Parathyroid adenoma (tissue), 2 donors: ENCODE results near the gene XYLT1.

Experiments
- H2AFZ ChIP-seq: fragments of 300-600 bp; sonication (generic); one replicate; pipeline ENCODE4 v1.7.0; 2017; ENCODE audit warnings: antibody characterized with exemption, mild to moderate bottlenecking
- H3K27ac ChIP-seq: fragments of 300-600 bp; sonication (generic); one replicate; pipeline ENCODE4 v1.7.0; 2017
- H3K27me3 ChIP-seq: fragments of 300-600 bp; sonication (generic); one replicate; pipeline ENCODE4 v1.7.0; 2017; ENCODE audit warnings: low read length; ENCODE audit not compliant: control insufficient read depth, insufficient read depth
- H3K36me3 ChIP-seq: fragments of 300-600 bp; sonication (generic); one replicate; pipeline ENCODE4 v1.7.0; 2017; ENCODE audit warnings: low read length; ENCODE audit not compliant: control insufficient read depth, insufficient read depth
- H3K4me1 ChIP-seq: fragments of 300-600 bp; sonication (generic); one replicate; pipeline ENCODE4 v1.7.0; 2017; ENCODE audit warnings: control low read depth
- H3K4me2 ChIP-seq: fragments of 300-600 bp; sonication (generic); one replicate; pipeline ENCODE4 v1.7.0; 2017; ENCODE audit warnings: low read length
- H3K4me3 ChIP-seq: fragments of 300-600 bp; sonication (generic); one replicate; pipeline ENCODE4 v1.7.0; 2017; ENCODE audit warnings: low read depth, low read length
- H3K79me2 ChIP-seq: fragments of 300-600 bp; sonication (generic); one replicate; pipeline ENCODE4 v1.7.0; 2017; ENCODE audit warnings: control low read depth
- H3K9ac ChIP-seq: fragments of 300-600 bp; sonication (generic); one replicate; pipeline ENCODE4 v1.7.0; 2017; ENCODE audit warnings: mild to moderate bottlenecking
- H3K9me3 ChIP-seq: fragments of 300-600 bp; sonication (generic); one replicate; pipeline ENCODE4 v1.7.0; 2017; ENCODE audit warnings: low read length; ENCODE audit not compliant: control insufficient read depth
- CTCF ChIP-seq: fragments of 300-600 bp; sonication (generic); IDR thresholded peaks from one replicate; pipeline ENCODE4 v1.7.0; 2017; ENCODE audit warnings: antibody characterized with exemption, mild to moderate bottlenecking
- donor health status: primary hyperparathyroidism.

XYLT1 gene

DNA sequence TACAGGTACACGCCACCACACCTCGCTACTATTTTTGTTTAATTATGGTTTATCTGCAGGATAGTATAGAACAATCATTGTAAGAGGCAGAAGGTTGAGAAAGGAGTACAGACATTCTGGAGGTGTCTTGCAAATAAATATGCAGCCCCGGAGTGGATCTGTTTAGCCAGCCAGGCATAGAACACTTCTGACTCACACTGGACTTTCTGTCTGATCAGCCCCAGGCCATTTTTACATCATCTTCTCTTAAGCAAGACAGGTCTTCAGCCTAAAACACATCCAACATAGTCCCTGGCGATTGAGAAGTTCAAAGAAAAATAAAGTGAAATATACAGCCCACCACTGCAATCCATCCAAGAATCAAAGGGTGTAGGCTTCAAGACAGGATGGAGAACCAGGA, 81.4 kb downstream of the XYLT1 start:
- Histone ChIP-seq H2AFZ (no peak overlapping the region), H3K27ac (no peak overlapping the region), H3K4me2 (no peak overlapping the region), H3K79me2 (no peaks in the 10 kb centered on the region), H3K4me1 (peaks cover 3% of the 10 kb centered on the region), H3K27me3 (no peaks in the 10 kb centered on the region), H3K9me3 (no peaks in the 10 kb centered on the region), H3K36me3 (no peaks in the 10 kb centered on the region), H3K9ac (no peak overlapping the region), H3K4me3 (no peak overlapping the region)
- no peak for TF ChIP-seq CTCF

GRCh38 chr16:17387256-17387655, 83.5 kb downstream of the XYLT1 start:
- no peak overlapping the region for H3K4me2 ChIP-seq
- H2AFZ ChIP-seq, result no peak overlapping the region
- H3K27me3 ChIP-seq, result no peaks in the 10 kb centered on the region
- no peaks in the 10 kb centered on the region for H3K9me3 ChIP-seq
- no peaks in the 10 kb centered on the region for H3K79me2 ChIP-seq
- no peak overlapping the region for H3K27ac ChIP-seq
- no peak for TF ChIP-seq CTCF
- no peak overlapping the region for H3K9ac ChIP-seq
- peaks cover 3% of the 10 kb centered on the region for H3K4me1 ChIP-seq
- no peak overlapping the region for H3K4me3 ChIP-seq
- H3K36me3 ChIP-seq, result no peaks in the 10 kb centered on the region

DNA sequence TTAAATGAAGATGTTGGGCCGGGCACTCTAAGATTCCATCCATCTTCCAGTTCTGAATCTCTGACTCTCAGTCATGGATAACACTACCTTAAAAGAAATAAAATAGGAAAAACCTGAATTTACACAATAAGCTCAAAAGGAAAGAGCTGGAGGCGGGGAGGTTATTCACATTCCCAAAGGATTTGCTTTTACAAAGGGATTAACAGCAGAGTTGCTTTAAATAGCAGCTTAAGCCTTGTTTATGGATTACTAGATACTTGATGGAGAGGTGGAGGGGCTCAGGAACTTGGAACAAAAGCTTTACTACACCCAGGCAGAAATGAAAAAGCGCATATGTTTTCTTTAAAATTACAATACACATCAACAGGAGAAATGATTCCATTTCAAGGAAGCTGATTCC, 84.5 kb downstream of the XYLT1 start:
- Histone ChIP-seq H3K9ac (no peak overlapping the region), H3K27me3 (no peaks in the 10 kb centered on the region), H3K4me1 (no peaks in the 10 kb centered on the region), H3K9me3 (no peaks in the 10 kb centered on the region), H3K4me3 (no peak overlapping the region), H3K27ac (no peak overlapping the region), H3K36me3 (no peaks in the 10 kb centered on the region), H3K4me2 (no peak overlapping the region), H3K79me2 (no peaks in the 10 kb centered on the region), H2AFZ (no peak overlapping the region)
- no peak for TF ChIP-seq CTCF

- Histone ChIP-seq H3K36me3 (no peaks in the 10 kb centered on the region), H3K4me1 (no peaks in the 10 kb centered on the region), H3K9ac (no peak overlapping the region), H3K27ac (no peak overlapping the region), H3K4me2 (no peak overlapping the region), H3K79me2 (no peaks in the 10 kb centered on the region), H3K4me3 (no peak overlapping the region), H3K9me3 (no peaks in the 10 kb centered on the region), H2AFZ (no peak overlapping the region), H3K27me3 (no peaks in the 10 kb centered on the region)
- no peak for TF ChIP-seq CTCF
These were observed 86.3 kb downstream of the XYLT1 start for GRCh38 chr16:17384471-17384870.

- no peaks in the 10 kb centered on the region for H3K79me2 ChIP-seq
- H3K27ac ChIP-seq, result no peak overlapping the region
- no peak overlapping the region for H3K9ac ChIP-seq
- H3K36me3 ChIP-seq, result no peaks in the 10 kb centered on the region
- peaks cover 3% of the 10 kb centered on the region for H3K4me1 ChIP-seq
- H3K9me3 ChIP-seq, result no peaks in the 10 kb centered on the region
- H3K4me3 ChIP-seq, result no peak overlapping the region
- H3K27me3 ChIP-seq, result no peaks in the 10 kb centered on the region
- H2AFZ ChIP-seq, result no peak overlapping the region
- TF ChIP-seq CTCF, result no peak
- H3K4me2 ChIP-seq, result no peak overlapping the region
These were observed 87.6 kb downstream of the XYLT1 start for GRCh38 chr16:17382949-17383863.
